IMR-90 (cell line): ENCODE results near the gene PLEKHH1. TPM values are rescaled to one million over a fixed set of nuclear protein-coding genes. Genes with fewer than 3 reads are reported as not detected.

Experiments used
- ATAC-seq: fragments of 200-7000 bp; cut with Tn5 transposase; 2 replicates; pipeline ENCODE4 v1.9.1; 2020; ENCODE audit warnings: low read depth, mild to moderate bottlenecking, moderate library complexity
- BruUV-seq: library from RNA; stranded (reverse); fragments of 400-500 nt; replicated peaks from 2 replicates; lab custom pipeline; 2021; lab: Mats Ljungman, UMichigan
- CTCF ChIA-PET: fragments of 300-600 bp; formaldehyde crosslinking; extraction: SDS; loops from one replicate; lab custom pipeline; 2021; ENCODE audit warnings: antibody characterized with exemption; lab: Yijun Ruan, JAX
- POLR2A ChIA-PET: fragments of 300-600 bp; sonication (Branson Sonifier 250); formaldehyde crosslinking; loops from one replicate; lab custom pipeline; 2022; ENCODE audit warnings: antibody characterized with exemption; ENCODE audit not compliant: unreplicated experiment; lab: Charles Lee
- DNase-seq: peaks from one replicate; pipeline ENCODE4 v3.0.0; 2013
- H2AFZ ChIP-seq: replicated peaks from 2 replicates; pipeline ENCODE3; 2013; ENCODE audit warnings: low read length, mild to moderate bottlenecking; ENCODE audit not compliant: poor library complexity
- H2AK5ac ChIP-seq: 2 replicates; pipeline ENCODE4 v1.6.1; 2013; ENCODE audit warnings: low read depth, low read length, inconsistent platforms
- H2AK9ac ChIP-seq: replicated peaks from 2 replicates; pipeline ENCODE3; 2013; ENCODE audit warnings: mild to moderate bottlenecking, low read depth, low read length, moderate library complexity; ENCODE audit not compliant: poor library complexity
- H2BK120ac ChIP-seq: 2 replicates; pipeline ENCODE4 v1.6.1; 2013; ENCODE audit warnings: low read depth, low read length, inconsistent platforms
- H2BK15ac ChIP-seq: 3 replicates; pipeline ENCODE4 v1.6.1; 2013; ENCODE audit warnings: low read depth, low read length, inconsistent platforms
- H2BK20ac ChIP-seq: 2 replicates; pipeline ENCODE4 v1.6.1; 2013; ENCODE audit warnings: low read depth, mild to moderate bottlenecking, inconsistent platforms, low read length, moderate library complexity
- H2BK5ac ChIP-seq: 2 replicates; pipeline ENCODE4 v1.6.1; 2013; ENCODE audit warnings: mild to moderate bottlenecking, low read depth, low read length, inconsistent platforms; ENCODE audit not compliant: poor library complexity, severe bottlenecking
- H3K14ac ChIP-seq: replicated peaks from 2 replicates; pipeline ENCODE4 v1.6.1; 2013; ENCODE audit warnings: low read depth, low read length, inconsistent platforms
- H3K18ac ChIP-seq: 2 replicates; pipeline ENCODE4 v1.6.1; 2013; ENCODE audit warnings: low read depth, low read length, control low read depth
- H3K23ac ChIP-seq: 2 replicates; pipeline ENCODE4 v1.6.1; 2013; ENCODE audit warnings: low read depth, low read length, inconsistent platforms
- H3K27ac ChIP-seq: 2 replicates; pipeline ENCODE4 v1.5.1; 2013; ENCODE audit warnings: mild to moderate bottlenecking, control low read depth, low read length; ENCODE audit not compliant: insufficient read depth
- H3K27me3 ChIP-seq: 2 replicates; pipeline ENCODE4 v1.6.1; 2013; ENCODE audit warnings: low read length; ENCODE audit not compliant: control insufficient read depth, insufficient read depth
- H3K36me3 ChIP-seq: 2 replicates; pipeline ENCODE4 v1.6.1; 2013; ENCODE audit warnings: low read length, mixed read lengths; ENCODE audit not compliant: control insufficient read depth, insufficient read depth
- H3K4ac ChIP-seq: 2 replicates; pipeline ENCODE4 v1.6.1; 2013; ENCODE audit warnings: low read depth, low read length, inconsistent platforms
- H3K4me1 ChIP-seq: 2 replicates; pipeline ENCODE4 v1.6.1; 2013; ENCODE audit warnings: low read length, mixed read lengths; ENCODE audit not compliant: control insufficient read depth, insufficient read depth
- H3K4me2 ChIP-seq: 2 replicates; pipeline ENCODE4 v1.6.1; 2013; ENCODE audit warnings: low read depth, mild to moderate bottlenecking, control low read depth, low read length, moderate library complexity
- H3K4me3 ChIP-seq: 2 replicates; pipeline ENCODE4 v1.5.1; 2013; ENCODE audit warnings: low read depth, mild to moderate bottlenecking, control low read depth, low read length, moderate library complexity; ENCODE audit not compliant: insufficient read depth
- H3K56ac ChIP-seq: 2 replicates; pipeline ENCODE4 v1.6.1; 2013; ENCODE audit warnings: low read length, inconsistent platforms; ENCODE audit not compliant: insufficient read depth; ENCODE audit errors: extremely low read depth
- H3K79me1 ChIP-seq, 2 experiments: 2 replicates each; pipeline ENCODE4 v1.6.1; 2013; ENCODE audit warnings: low read length in 2 of 2, inconsistent platforms in 1 of 2, low read depth in 1 of 2
- H3K9ac ChIP-seq: 2 replicates; pipeline ENCODE4 v1.6.1; 2013; ENCODE audit warnings: low read depth, low read length, control low read depth
- H3K9me1 ChIP-seq: 2 replicates; pipeline ENCODE4 v1.6.1; 2013; ENCODE audit warnings: low read length, inconsistent platforms; ENCODE audit not compliant: insufficient read depth
- H3K9me3 ChIP-seq: 2 replicates; pipeline ENCODE4 v1.6.1; 2013; ENCODE audit warnings: low read length; ENCODE audit not compliant: control insufficient read depth, insufficient read depth
- H4K20me1 ChIP-seq: 2 replicates; pipeline ENCODE4 v1.6.1; 2013; ENCODE audit warnings: low read length, inconsistent platforms; ENCODE audit not compliant: insufficient read depth
- H4K5ac ChIP-seq: 2 replicates; pipeline ENCODE4 v1.6.1; 2013; ENCODE audit warnings: mild to moderate bottlenecking, low read depth, low read length, control low read depth
- H4K8ac ChIP-seq, 2 experiments: 2 replicates each; pipeline ENCODE4 v1.6.1; 2013; ENCODE audit warnings: low read depth in 2 of 2, low read length in 2 of 2, control low read depth in 1 of 2, inconsistent platforms in 1 of 2
- H4K91ac ChIP-seq: 2 replicates; pipeline ENCODE4 v1.6.1; 2013; ENCODE audit warnings: low read depth, low read length, inconsistent platforms; ENCODE audit not compliant: insufficient read depth
- BHLHE40 ChIP-seq: fragments of 150-350 bp; IDR thresholded peaks from 2 replicates; pipeline ENCODE4 v1.6.1; 2016; ENCODE audit warnings: mild to moderate bottlenecking, low read depth, low read length
- ELK1 ChIP-seq: fragments of 150-350 bp; IDR thresholded peaks from 2 replicates; pipeline ENCODE4 v1.6.1; 2016; ENCODE audit warnings: low read depth, mild to moderate bottlenecking, low read length, moderate library complexity, borderline replicate concordance
- POLR2A ChIP-seq: IDR thresholded peaks from 2 replicates; pipeline ENCODE4 v1.6.1; 2012; ENCODE audit warnings: mild to moderate bottlenecking, low read depth, low read length
- RCOR1 ChIP-seq: IDR thresholded peaks from 2 replicates; pipeline ENCODE4 v1.6.1; 2012; ENCODE audit warnings: mild to moderate bottlenecking, low read length, improper control_type of control experiment; ENCODE audit not compliant: insufficient replicate concordance
- SMC3 ChIP-seq: fragments of 150-350 bp; IDR thresholded peaks from 2 replicates; pipeline ENCODE4 v1.6.1; 2016; ENCODE audit warnings: low read depth, mild to moderate bottlenecking, antibody characterized with exemption, low read length, moderate library complexity
- USF2 ChIP-seq: fragments of 150-350 bp; IDR thresholded peaks from 2 replicates; pipeline ENCODE4 v1.6.1; 2017; ENCODE audit warnings: mild to moderate bottlenecking, antibody characterized with exemption, low read length, low read depth
- WGBS, 2 experiments: methylation state at CpG; one replicate each; pipeline versions ENCODE4 v1.1.5 to v1.1.7; 2013; ENCODE audit warnings: missing lambda C conversion rate in 2 of 2; ENCODE audit not compliant: insufficient read length in 1 of 2; ENCODE audit errors: extremely low coverage in 2 of 2; 5-methylcytosine and 5-hydroxymethylcytosine counted together
- dilution Hi-C: fragments of 300-500 bp; cut with HindIII; formaldehyde crosslinking; loops from one replicate; pipeline ENCODE4 v1.14.3; 2018; ENCODE audit warnings: low sequenced_read_pairs; ENCODE audit not compliant: unreplicated experiment
- in situ Hi-C: fragments of 300-500 bp; cut with MboI; formaldehyde crosslinking; loops from 3 replicates; pipeline ENCODE4 v1.14.3; 2019; ENCODE audit warnings: low sequenced_read_pairs, inconsistent platforms, mixed read lengths
- intact Hi-C: fragments of 100-400 bp; cut with micrococcal nuclease; formaldehyde crosslinking; loops from 2 replicates; pipeline ENCODE4 v1.10.0; 2022
- polyA plus RNA-seq, 3 experiments: library from polyadenylated mRNA; depleted of rRNA; stranded (reverse); fragments of >200 nt; gene quantifications; 2 replicates each; pipeline ENCODE4 v1.2.3, GENCODE V29; 2012; ENCODE audit warnings: low replicate concordance in 1 of 3
- total RNA-seq: library from RNA; depleted of rRNA; stranded (reverse); fragments of >200 nt; gene quantifications from 2 replicates; pipeline ENCODE4 v1.2.3, GENCODE V29; 2012

PLEKHH1 gene
- total and polyA plus RNA-seq, 2 of the 4 experiments (the other 2 are of a cell fraction), result under 0.01 to 0.34 TPM

GRCh38 chr14:67576216-67576955 lies 43.3 kb downstream of the PLEKHH1 start:
- intact Hi-C loops, result no loop called here
- H3K4me3 ChIP-seq, result no peak overlapping the region
- H4K91ac ChIP-seq, result no peak overlapping the region
- 0 out of 2 replicates have a peak, but pooled peaks cover 3% of the 10 kb centered on the region for H3K9me1 ChIP-seq
- no peaks in the 10 kb centered on the region for H4K20me1 ChIP-seq
- TF ChIP-seq RCOR1, result no peak
- no peak for TF ChIP-seq BHLHE40
- TF ChIP-seq POLR2A, result no peak
- no peak for TF ChIP-seq USF2
- no peak for TF ChIP-seq ELK1
- TF ChIP-seq SMC3, result no peak
- no peak for DNase-seq
- H3K79me1 ChIP-seq, result no peaks in the 10 kb centered on the region
- H3K18ac ChIP-seq, result no peak overlapping the region
- no peak overlapping the region for H4K8ac ChIP-seq
- H3K4me2 ChIP-seq, result no peak overlapping the region
- ATAC-seq, result no peak
- no peaks in the 10 kb centered on the region for H3K36me3 ChIP-seq
- H3K14ac ChIP-seq, result no peak overlapping the region
- BruUV-seq, result no TSS peak
- H3K9me3 ChIP-seq, result no peaks in the 10 kb centered on the region
- no peak overlapping the region for H2BK120ac ChIP-seq
- no peak overlapping the region for H2BK5ac ChIP-seq
- no peak overlapping the region for H2AK5ac ChIP-seq
- peaks cover 8% of the 10 kb centered on the region for H3K27me3 ChIP-seq
- in situ Hi-C loops, result no loop called here
- no peak overlapping the region for H2BK20ac ChIP-seq
- H2BK15ac ChIP-seq, result no peak overlapping the region
- H3K56ac ChIP-seq, result no peak overlapping the region
- H3K4me1 ChIP-seq, result no peaks in the 10 kb centered on the region
- H3K27ac ChIP-seq, result no peak overlapping the region
- dilution Hi-C loops, result no loop called here
- H4K5ac ChIP-seq, result no peak overlapping the region
- H3K9ac ChIP-seq, result no peak overlapping the region
- H3K4ac ChIP-seq, result no peak overlapping the region
- CTCF ChIA-PET, result interaction anchor here (0.6 kb wide), 1 partner anchor 124 kb away, joined by 6 read pairs; no protein-coding TSS in a partner anchor
- no CpG with 5 or more reads among the region's 7 CpGs for WGBS, 2 experiments
- no peak overlapping the region for H2AFZ ChIP-seq
- H2AK9ac ChIP-seq, result no peak overlapping the region
- H3K23ac ChIP-seq, result no peak overlapping the region
- POLR2A ChIA-PET, result no interaction called here
